Measurements from ENCODE around the gene PTPA.

The PTPA gene

GRCh38 chr9:129084087-129084486 lies 27.1 kb upstream of the PTPA start:
- DNase-seq: no peak

GRCh38 chr9:129089246-129089645 lies 22.0 kb upstream of the PTPA start:
- no peak for DNase-seq

- no peak for DNase-seq
These were observed 17.4 kb upstream of the PTPA start for GRCh38 chr9:129093602-129094386.

GRCh38 chr9:129094387-129095169 lies 16.6 kb upstream of the PTPA start:
- DNase-seq: no peak

GRCh38 chr9:129095170-129095667 lies 16.0 kb upstream of the PTPA start:
- no peak for DNase-seq

- DNase-seq: no peak
These were observed 15.3 kb upstream of the PTPA start for GRCh38 chr9:129095908-129096307.

- no peak for DNase-seq
These were observed 13.4 kb upstream of the PTPA start for GRCh38 chr9:129097671-129098306.

- no peak for DNase-seq
These were observed 12.9 kb upstream of the PTPA start for GRCh38 chr9:129098328-129098727.

GRCh38 chr9:129100383-129101169 lies 10.6 kb upstream of the PTPA start:
- no peak for DNase-seq

GRCh38 chr9:129101279-129101678 lies 9.9 kb upstream of the PTPA start:
- DNase-seq: no peak

- DNase-seq: no peak
These were observed 9.1 kb upstream of the PTPA start for GRCh38 chr9:129102095-129102525.

- DNase-seq: peak; percentile 45
These were observed 8.2 kb upstream of the PTPA start for GRCh38 chr9:129102791-129103594.

GRCh38 chr9:129103595-129103965 lies 7.6 kb upstream of the PTPA start:
- no peak for DNase-seq

- DNase-seq: no peak
These were observed 7.2 kb upstream of the PTPA start for GRCh38 chr9:129104051-129104450.

GRCh38 chr9:129105857-129106694 lies 5.1 kb upstream of the PTPA start:
- no peak for DNase-seq

- no peak for DNase-seq
These were observed 3.6 kb upstream of the PTPA start for GRCh38 chr9:129107651-129108050.

- no peak for DNase-seq
These were observed 3.0 kb upstream of the PTPA start for GRCh38 chr9:129108083-129108804.

- DNase-seq: no peak
These were observed 2.2 kb upstream of the PTPA start for GRCh38 chr9:129108805-129109536.

- no peak for DNase-seq
These were observed 1.7 kb upstream of the PTPA start for GRCh38 chr9:129109537-129109903.

Measured in fibroblast of skin of right quadriceps (primary cell).